ENCODE measurements around the gene CYLD.

GRCh38 chr16:50733468-50733867 is 8.4 kb upstream of the CYLD start:
- TF ChIP-seq EP300 (IDR thresholded peaks at IDR 0.05) (no peak), POLR2A (IDR thresholded peaks at IDR 0.05) (no peak), POLR2AphosphoS5 (IDR thresholded peaks at IDR 0.05) (no peak)
- TF ChIP-seq, protein P1, sequence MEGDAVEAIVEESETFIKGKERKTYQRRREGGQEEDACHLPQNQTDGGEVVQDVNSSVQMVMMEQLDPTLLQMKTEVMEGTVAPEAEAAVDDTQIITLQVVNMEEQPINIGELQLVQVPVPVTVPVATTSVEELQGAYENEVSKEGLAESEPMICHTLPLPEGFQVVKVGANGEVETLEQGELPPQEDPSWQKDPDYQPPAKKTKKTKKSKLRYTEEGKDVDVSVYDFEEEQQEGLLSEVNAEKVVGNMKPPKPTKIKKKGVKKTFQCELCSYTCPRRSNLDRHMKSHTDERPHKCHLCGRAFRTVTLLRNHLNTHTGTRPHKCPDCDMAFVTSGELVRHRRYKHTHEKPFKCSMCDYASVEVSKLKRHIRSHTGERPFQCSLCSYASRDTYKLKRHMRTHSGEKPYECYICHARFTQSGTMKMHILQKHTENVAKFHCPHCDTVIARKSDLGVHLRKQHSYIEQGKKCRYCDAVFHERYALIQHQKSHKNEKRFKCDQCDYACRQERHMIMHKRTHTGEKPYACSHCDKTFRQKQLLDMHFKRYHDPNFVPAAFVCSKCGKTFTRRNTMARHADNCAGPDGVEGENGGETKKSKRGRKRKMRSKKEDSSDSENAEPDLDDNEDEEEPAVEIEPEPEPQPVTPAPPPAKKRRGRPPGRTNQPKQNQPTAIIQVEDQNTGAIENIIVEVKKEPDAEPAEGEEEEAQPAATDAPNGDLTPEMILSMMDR (IDR thresholded peaks at IDR 0.05): no peak
